Mucosa of stomach (tissue), 1 donor: ENCODE results near the gene REEP3.

Experiments used
- H3K27me3 ChIP-seq: one replicate; pipeline ENCODE4 v1.7.0; 2013; ENCODE audit warnings: mild to moderate bottlenecking, low read length; ENCODE audit not compliant: control insufficient read depth, insufficient read depth
- H3K36me3 ChIP-seq: one replicate; pipeline ENCODE4 v1.7.0; 2013; ENCODE audit warnings: low read length; ENCODE audit not compliant: control insufficient read depth, insufficient read depth
- H3K4me1 ChIP-seq: one replicate; pipeline ENCODE4 v1.7.0; 2013; ENCODE audit warnings: mild to moderate bottlenecking, low read length; ENCODE audit not compliant: control insufficient read depth, insufficient read depth
- H3K4me3 ChIP-seq: one replicate; pipeline ENCODE4 v1.7.0; 2013; ENCODE audit warnings: low read length
- H3K9ac ChIP-seq: one replicate; pipeline ENCODE4 v1.7.0; 2013; ENCODE audit warnings: mild to moderate bottlenecking, low read length, moderate library complexity
- H3K9me3 ChIP-seq: one replicate; pipeline ENCODE4 v1.7.0; 2013; ENCODE audit warnings: mild to moderate bottlenecking, low read length, moderate library complexity; ENCODE audit not compliant: control insufficient read depth
- donor health status: Pancreatic carcinoma.

Gene REEP3

GRCh38 chr10:63665670-63666134 is 144.5 kb downstream of the REEP3 start:
- Histone ChIP-seq H3K36me3 (no peaks in the 10 kb centered on the region), H3K27me3 (no peaks in the 10 kb centered on the region), H3K9me3 (no peaks in the 10 kb centered on the region), H3K4me1 (no peaks in the 10 kb centered on the region), H3K9ac (no peak overlapping the region), H3K4me3 (no peak overlapping the region)

GRCh38 chr10:63666836-63667383 is 145.7 kb downstream of the REEP3 start:
- H3K9me3 ChIP-seq = no peaks in the 10 kb centered on the region
- H3K9ac ChIP-seq = no peak overlapping the region
- H3K4me3 ChIP-seq = no peak overlapping the region
- H3K36me3 ChIP-seq = no peaks in the 10 kb centered on the region
- no peaks in the 10 kb centered on the region for H3K27me3 ChIP-seq
- H3K4me1 ChIP-seq = no peaks in the 10 kb centered on the region

GRCh38 chr10:63667596-63668480 is 146.6 kb downstream of the REEP3 start:
- peaks cover 5% of the 10 kb centered on the region for H3K4me1 ChIP-seq
- no peak overlapping the region for H3K4me3 ChIP-seq
- H3K36me3 ChIP-seq = no peaks in the 10 kb centered on the region
- no peaks in the 10 kb centered on the region for H3K27me3 ChIP-seq
- no peaks in the 10 kb centered on the region for H3K9me3 ChIP-seq
- H3K9ac ChIP-seq = no peak overlapping the region

- H3K27me3 ChIP-seq = no peaks in the 10 kb centered on the region
- H3K9ac ChIP-seq = no peak overlapping the region
- peaks cover 7% of the 10 kb centered on the region for H3K4me1 ChIP-seq
- no peak overlapping the region for H3K4me3 ChIP-seq
- H3K36me3 ChIP-seq = no peaks in the 10 kb centered on the region
- no peaks in the 10 kb centered on the region for H3K9me3 ChIP-seq
Observed at GRCh38 chr10:63670291-63670898, 149.2 kb downstream of the REEP3 start.

- peaks cover 7% of the 10 kb centered on the region for H3K4me1 ChIP-seq
- no peak overlapping the region for H3K4me3 ChIP-seq
- H3K27me3 ChIP-seq = no peaks in the 10 kb centered on the region
- no peaks in the 10 kb centered on the region for H3K9me3 ChIP-seq
- no peaks in the 10 kb centered on the region for H3K36me3 ChIP-seq
- no peak overlapping the region for H3K9ac ChIP-seq
Observed at GRCh38 chr10:63671317-63671937, 150.2 kb downstream of the REEP3 start.

- H3K4me1 ChIP-seq = peaks cover 7% of the 10 kb centered on the region
- H3K9ac ChIP-seq = no peak overlapping the region
- no peak overlapping the region for H3K4me3 ChIP-seq
- H3K9me3 ChIP-seq = no peaks in the 10 kb centered on the region
- H3K27me3 ChIP-seq = no peaks in the 10 kb centered on the region
- H3K36me3 ChIP-seq = no peaks in the 10 kb centered on the region
Observed at GRCh38 chr10:63672491-63672890, 151.3 kb downstream of the REEP3 start.

GRCh38 chr10:63673246-63673645 is 152.0 kb downstream of the REEP3 start:
- no peaks in the 10 kb centered on the region for H3K27me3 ChIP-seq
- H3K4me3 ChIP-seq = no peak overlapping the region
- peaks cover 7% of the 10 kb centered on the region for H3K4me1 ChIP-seq
- no peak overlapping the region for H3K9ac ChIP-seq
- no peaks in the 10 kb centered on the region for H3K36me3 ChIP-seq
- H3K9me3 ChIP-seq = no peaks in the 10 kb centered on the region

- H3K4me3 ChIP-seq = no peak overlapping the region
- no peak overlapping the region for H3K9ac ChIP-seq
- no peaks in the 10 kb centered on the region for H3K9me3 ChIP-seq
- peaks cover 7% of the 10 kb centered on the region for H3K4me1 ChIP-seq
- H3K36me3 ChIP-seq = no peaks in the 10 kb centered on the region
- no peaks in the 10 kb centered on the region for H3K27me3 ChIP-seq
Observed at GRCh38 chr10:63673846-63674245, 152.6 kb downstream of the REEP3 start.
